DOHH2 (cell line): Measurements from ENCODE around the gene DOCK8.

Experiments
- H3F3A ChIP-seq: fragments of 200-600 bp; sonication (generic), shearing (Covaris generic); 2 replicates; pipeline ENCODE4 v1.6.0; 2016; ENCODE audit warnings: antibody characterized with exemption, mild to moderate bottlenecking; ENCODE audit not compliant: control insufficient read depth, insufficient read depth
- H3K27ac ChIP-seq: fragments of 200-600 bp; sonication (generic); 2 replicates; pipeline ENCODE4 v1.5.1; 2014; ENCODE audit warnings: low read depth, mild to moderate bottlenecking, low read length, moderate library complexity
- H3K27me3 ChIP-seq: fragments of 200-600 bp; sonication (generic); 2 replicates; pipeline ENCODE4 v1.6.1; 2014; ENCODE audit warnings: mild to moderate bottlenecking, low read length, mixed read lengths; ENCODE audit not compliant: control insufficient read depth
- H3K36me3 ChIP-seq: fragments of 200-600 bp; sonication (generic); 2 replicates; pipeline ENCODE4 v1.6.1; 2014; ENCODE audit warnings: mild to moderate bottlenecking, low read length, moderate library complexity, mixed read lengths; ENCODE audit not compliant: control insufficient read depth
- H3K4me1 ChIP-seq: fragments of 200-600 bp; sonication (generic); 2 replicates; pipeline ENCODE4 v1.6.1; 2014; ENCODE audit warnings: mild to moderate bottlenecking, low read length, mixed read lengths; ENCODE audit not compliant: control insufficient read depth
- H3K4me2 ChIP-seq: fragments of 200-600 bp; sonication (generic); 2 replicates; pipeline ENCODE4 v1.6.0; 2014; ENCODE audit warnings: mild to moderate bottlenecking, low read length, moderate library complexity
- H3K4me3 ChIP-seq: fragments of 200-600 bp; sonication (generic); 2 replicates; pipeline ENCODE4 v1.5.1; 2014; ENCODE audit warnings: mild to moderate bottlenecking, low read length, mixed read lengths
- H3K79me2 ChIP-seq: fragments of 200-600 bp; sonication (generic); 2 replicates; pipeline ENCODE4 v1.6.1; 2014; ENCODE audit warnings: mild to moderate bottlenecking, low read length, mixed read lengths; ENCODE audit not compliant: control insufficient read depth
- H3K9me2 ChIP-seq: fragments of 200-600 bp; sonication (generic); replicated peaks from 2 replicates; pipeline ENCODE4 v1.6.1; 2014; ENCODE audit warnings: mild to moderate bottlenecking, low read length, mixed read lengths; ENCODE audit not compliant: control insufficient read depth
- H3K9me3 ChIP-seq: fragments of 200-600 bp; sonication (generic); 2 replicates; pipeline ENCODE4 v1.6.1; 2014; ENCODE audit warnings: antibody characterized with exemption, low read length, mixed read lengths; ENCODE audit not compliant: control insufficient read depth, insufficient read depth
- H4K20me1 ChIP-seq: fragments of 200-600 bp; sonication (generic); 2 replicates; pipeline ENCODE4 v1.6.0; 2014; ENCODE audit warnings: low read depth, mild to moderate bottlenecking, antibody characterized with exemption, low read length, moderate library complexity; ENCODE audit not compliant: control insufficient read depth, insufficient read depth
- EZH2phosphoT487 ChIP-seq: fragments of 200-600 bp; sonication (generic); IDR thresholded peaks from 2 replicates; pipeline ENCODE4 v1.6.1; 2017; ENCODE audit warnings: borderline replicate concordance, mild to moderate bottlenecking, antibody characterized with exemption, low read length, moderate library complexity, mixed read lengths
- TF ChIP-seq, protein P1 (sequence below): fragments of 200-600 bp; sonication (generic); IDR thresholded peaks from one replicate; pipeline ENCODE4 v1.5.1; 2014; ENCODE audit warnings: antibody characterized with exemption, mild to moderate bottlenecking, low read depth, low read length; ENCODE audit not compliant: poor library complexity, severe bottlenecking

DOCK8 gene

DNA sequence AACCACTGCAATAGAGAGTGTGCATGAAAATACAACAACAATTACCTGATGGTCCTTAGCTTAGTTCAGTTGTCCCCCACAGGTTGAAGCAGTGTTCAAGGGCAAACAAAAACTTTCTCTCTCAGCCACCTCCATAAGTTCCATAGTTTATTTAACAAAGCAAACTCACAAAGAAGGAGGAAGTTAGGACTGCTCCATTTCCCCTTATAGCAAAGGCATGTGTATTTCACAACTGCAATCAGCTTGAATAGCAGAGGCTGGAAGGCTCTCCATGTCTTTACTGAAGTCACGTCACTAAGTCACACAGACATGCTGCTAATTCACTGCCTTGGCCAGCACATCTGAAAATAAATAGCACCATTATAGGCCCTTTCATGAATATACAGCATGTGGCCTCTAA lies 43.3 kb downstream of the DOCK8 start:
- H3K36me3 ChIP-seq, result no peaks in the 10 kb centered on the region
- H3K27me3 ChIP-seq, result no peaks in the 10 kb centered on the region
- no peak overlapping the region for H3K27ac ChIP-seq
- H3K9me3 ChIP-seq, result no peaks in the 10 kb centered on the region
- peaks cover 3% of the 10 kb centered on the region; the same call in 1 of the 2 replicates for H3K4me1 ChIP-seq
- no peaks in the 10 kb centered on the region for H3K79me2 ChIP-seq
- no peak for TF ChIP-seq EZH2phosphoT487
- TF ChIP-seq, protein P1, sequence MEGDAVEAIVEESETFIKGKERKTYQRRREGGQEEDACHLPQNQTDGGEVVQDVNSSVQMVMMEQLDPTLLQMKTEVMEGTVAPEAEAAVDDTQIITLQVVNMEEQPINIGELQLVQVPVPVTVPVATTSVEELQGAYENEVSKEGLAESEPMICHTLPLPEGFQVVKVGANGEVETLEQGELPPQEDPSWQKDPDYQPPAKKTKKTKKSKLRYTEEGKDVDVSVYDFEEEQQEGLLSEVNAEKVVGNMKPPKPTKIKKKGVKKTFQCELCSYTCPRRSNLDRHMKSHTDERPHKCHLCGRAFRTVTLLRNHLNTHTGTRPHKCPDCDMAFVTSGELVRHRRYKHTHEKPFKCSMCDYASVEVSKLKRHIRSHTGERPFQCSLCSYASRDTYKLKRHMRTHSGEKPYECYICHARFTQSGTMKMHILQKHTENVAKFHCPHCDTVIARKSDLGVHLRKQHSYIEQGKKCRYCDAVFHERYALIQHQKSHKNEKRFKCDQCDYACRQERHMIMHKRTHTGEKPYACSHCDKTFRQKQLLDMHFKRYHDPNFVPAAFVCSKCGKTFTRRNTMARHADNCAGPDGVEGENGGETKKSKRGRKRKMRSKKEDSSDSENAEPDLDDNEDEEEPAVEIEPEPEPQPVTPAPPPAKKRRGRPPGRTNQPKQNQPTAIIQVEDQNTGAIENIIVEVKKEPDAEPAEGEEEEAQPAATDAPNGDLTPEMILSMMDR, result no peak
- H4K20me1 ChIP-seq, result no peaks in the 10 kb centered on the region
- H3F3A ChIP-seq, result no peaks in the 10 kb centered on the region
- H3K4me2 ChIP-seq, result no peak overlapping the region
- H3K4me3 ChIP-seq, result no peak overlapping the region
- no peaks in the 10 kb centered on the region for H3K9me2 ChIP-seq

DNA sequence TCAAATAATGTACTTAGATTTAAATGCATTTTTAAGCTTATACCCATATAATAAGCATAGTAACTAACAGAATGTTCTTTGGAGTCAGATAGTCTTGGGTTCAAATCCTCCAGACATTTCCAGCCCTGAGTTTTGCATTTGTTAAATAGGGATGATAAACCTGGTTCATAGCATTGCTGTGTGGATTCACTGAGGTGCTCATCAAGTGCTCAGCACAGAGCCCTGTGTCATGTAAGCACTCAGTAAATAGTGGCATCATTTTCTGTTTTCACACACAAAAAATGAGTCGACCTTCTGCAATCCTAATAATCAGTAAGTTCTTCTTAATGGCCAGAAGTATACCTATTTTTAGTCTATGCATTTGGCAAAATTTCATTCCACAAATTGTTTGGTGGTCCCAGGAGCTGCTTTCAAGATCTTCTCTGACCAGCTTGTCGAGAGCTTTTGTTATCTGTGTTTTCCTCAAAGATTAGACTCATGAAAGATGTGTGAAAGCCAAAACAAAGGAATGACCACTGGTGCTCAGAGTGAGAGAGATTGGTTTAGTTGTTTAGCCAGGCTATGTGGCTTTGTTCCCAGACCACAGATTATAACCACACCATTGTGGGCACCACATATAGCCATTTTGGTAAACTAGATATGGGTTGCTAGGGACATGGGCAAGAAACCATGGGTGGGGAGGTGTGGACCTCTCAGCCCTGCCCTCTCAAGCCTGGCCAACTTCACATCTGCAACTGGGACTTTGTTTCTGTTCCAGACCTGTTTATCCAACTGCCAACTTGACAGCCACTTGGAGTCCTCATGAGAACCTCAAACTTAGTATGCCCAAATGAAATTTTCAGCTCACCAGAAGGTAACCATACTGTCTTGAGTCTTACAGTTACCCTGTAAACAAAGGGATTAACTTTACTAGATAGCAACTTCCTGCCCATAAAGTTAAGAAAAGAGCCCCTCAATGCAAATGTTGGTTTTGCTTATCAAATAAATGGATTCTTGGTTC lies 45.0 kb downstream of the DOCK8 start:
- no peaks in the 10 kb centered on the region for H3K79me2 ChIP-seq
- H3K4me2 ChIP-seq, result no peak overlapping the region
- TF ChIP-seq EZH2phosphoT487, result no peak
- TF ChIP-seq, protein P1, result no peak
- H3K9me3 ChIP-seq, result no peaks in the 10 kb centered on the region
- H3K27ac ChIP-seq, result no peak overlapping the region
- peaks cover 3% of the 10 kb centered on the region; the same call in 1 of the 2 replicates for H3K4me1 ChIP-seq
- no peak overlapping the region for H3K4me3 ChIP-seq
- no peaks in the 10 kb centered on the region for H3K27me3 ChIP-seq
- H3K9me2 ChIP-seq, result no peaks in the 10 kb centered on the region
- no peaks in the 10 kb centered on the region for H4K20me1 ChIP-seq
- no peaks in the 10 kb centered on the region for H3F3A ChIP-seq
- no peaks in the 10 kb centered on the region for H3K36me3 ChIP-seq

DNA sequence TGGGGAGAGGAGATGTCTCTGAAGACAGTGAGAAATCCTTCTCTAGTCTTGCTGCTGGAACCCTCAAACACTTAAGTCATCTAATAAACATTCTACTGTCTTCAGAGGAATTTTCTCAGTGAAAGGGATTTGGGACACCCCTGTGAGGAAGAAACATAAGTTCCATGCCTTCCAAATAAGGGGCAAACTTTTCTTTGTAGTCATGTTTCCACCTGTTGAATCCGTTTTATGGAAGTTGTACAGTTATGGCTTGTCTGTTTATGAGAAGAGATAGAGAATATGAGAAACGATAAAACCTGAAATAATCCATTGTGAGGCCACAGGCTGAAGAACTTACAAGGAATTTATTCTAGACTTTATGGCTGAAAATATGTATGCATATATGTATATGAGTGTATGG lies 49.6 kb downstream of the DOCK8 start:
- Histone ChIP-seq H4K20me1 (no peaks in the 10 kb centered on the region), H3K79me2 (no peaks in the 10 kb centered on the region), H3K4me3 (no peak overlapping the region), H3K4me2 (no peak overlapping the region), H3K9me3 (no peaks in the 10 kb centered on the region), H3K27me3 (no peaks in the 10 kb centered on the region), H3K9me2 (no peaks in the 10 kb centered on the region), H3K4me1 (peaks cover 3% of the 10 kb centered on the region; the same call in 1 of the 2 replicates), H3F3A (no peaks in the 10 kb centered on the region), H3K36me3 (no peaks in the 10 kb centered on the region), H3K27ac (no peak overlapping the region)
- no peak for TF ChIP-seq EZH2phosphoT487
- TF ChIP-seq, protein P1, result no peak
